Testis (tissue), 3 donors: Measurements from ENCODE around the gene SHOC1. TPM values are rescaled to one million over a fixed set of nuclear protein-coding genes. Genes with fewer than 3 reads are reported as not detected.

Source experiments
- DNase-seq: peaks from one replicate; pipeline ENCODE4 v3.0.0-alpha.2; 2019
- H3K27ac ChIP-seq, 2 donors: fragments of 200-600 bp; sonication (generic); one replicate each; pipeline ENCODE4 v1.5.1; 2019
- H3K27me3 ChIP-seq: fragments of 200-600 bp; sonication (generic); one replicate; pipeline ENCODE4 v1.5.1; 2019
- H3K36me3 ChIP-seq: fragments of 200-600 bp; sonication (generic); one replicate; pipeline ENCODE4 v1.5.1; 2017; ENCODE audit warnings: low read depth; ENCODE audit errors: missing control alignments
- H3K4me1 ChIP-seq: fragments of 200-600 bp; sonication (generic); one replicate; pipeline ENCODE4 v1.5.1; 2019
- H3K4me3 ChIP-seq, 2 donors: fragments of 200-600 bp; sonication (generic); one replicate each; pipeline ENCODE4 v1.5.1; 2017 to 2019
- H3K9me3 ChIP-seq: fragments of 200-600 bp; sonication (generic); one replicate; pipeline ENCODE4 v1.5.1; 2017
- POLR2A ChIP-seq: fragments of 450-650 bp; IDR thresholded peaks from one replicate; pipeline ENCODE4 v1.6.1; 2017; ENCODE audit warnings: antibody characterized with exemption, mild to moderate bottlenecking, moderate library complexity
- WGBS, 2 donors: methylation state at CpG; one replicate each; pipeline ENCODE4 v1.1.5; 2018; 5-methylcytosine and 5-hydroxymethylcytosine counted together
- intact Hi-C: fragments of 100-400 bp; cut with DNase I; formaldehyde crosslinking; loops from one replicate; pipeline ENCODE4 v1.15.1; 2023; ENCODE audit warnings: low total_unique reads
- polyA plus RNA-seq: library from polyadenylated mRNA; stranded (reverse); fragments of 350-450 nt; fragmentation: Illumina TruSeq; extraction: RNeasy Lipid Tissue Mini Kit (QIAGEN cat#74804); gene quantifications from one replicate; pipeline ENCODE4 v1.2.3, GENCODE V29; 2014; ENCODE audit warnings: low read depth, low replicate concordance; ENCODE audit not compliant: insufficient read depth
- total RNA-seq, 2 donors: library from RNA; depleted of rRNA; stranded (reverse); fragments of >200 nt; gene quantifications; one replicate each; pipeline ENCODE4 v1.2.3, GENCODE V29; 2016
- TF ChIP-seq, protein P1 (sequence below), 3 experiments: fragments of 450-650 bp in 2 of 3; fragments of 200-600 bp in 1 of 3; sonication (generic) in 1 of 3; IDR thresholded peaks; one replicate each; pipeline ENCODE4 v1.5.1; 2016 to 2019; ENCODE audit warnings: antibody characterized with exemption in 3 of 3, mild to moderate bottlenecking in 2 of 3, moderate library complexity in 1 of 3

The SHOC1 gene
- total and polyA plus RNA-seq, 3 donors from 2014 or later: 14.9 to 36.8 (median 25.9) TPM

GRCh38 chr9:111831371-111832108 is 36.8 kb upstream of the SHOC1 start:
- H3K9me3 ChIP-seq: no peaks in the 10 kb centered on the region
- no peaks in the 10 kb centered on the region for H3K36me3 ChIP-seq
- DNase-seq: no peak
- peaks cover 3% of the 10 kb centered on the region for H3K4me1 ChIP-seq
- intact Hi-C loops: no loop called here
- 83 to 92% methylated on average over 5 of the region's 5 CpGs for WGBS, 2 donors
- TF ChIP-seq, protein P1, sequence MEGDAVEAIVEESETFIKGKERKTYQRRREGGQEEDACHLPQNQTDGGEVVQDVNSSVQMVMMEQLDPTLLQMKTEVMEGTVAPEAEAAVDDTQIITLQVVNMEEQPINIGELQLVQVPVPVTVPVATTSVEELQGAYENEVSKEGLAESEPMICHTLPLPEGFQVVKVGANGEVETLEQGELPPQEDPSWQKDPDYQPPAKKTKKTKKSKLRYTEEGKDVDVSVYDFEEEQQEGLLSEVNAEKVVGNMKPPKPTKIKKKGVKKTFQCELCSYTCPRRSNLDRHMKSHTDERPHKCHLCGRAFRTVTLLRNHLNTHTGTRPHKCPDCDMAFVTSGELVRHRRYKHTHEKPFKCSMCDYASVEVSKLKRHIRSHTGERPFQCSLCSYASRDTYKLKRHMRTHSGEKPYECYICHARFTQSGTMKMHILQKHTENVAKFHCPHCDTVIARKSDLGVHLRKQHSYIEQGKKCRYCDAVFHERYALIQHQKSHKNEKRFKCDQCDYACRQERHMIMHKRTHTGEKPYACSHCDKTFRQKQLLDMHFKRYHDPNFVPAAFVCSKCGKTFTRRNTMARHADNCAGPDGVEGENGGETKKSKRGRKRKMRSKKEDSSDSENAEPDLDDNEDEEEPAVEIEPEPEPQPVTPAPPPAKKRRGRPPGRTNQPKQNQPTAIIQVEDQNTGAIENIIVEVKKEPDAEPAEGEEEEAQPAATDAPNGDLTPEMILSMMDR (IDR thresholded peaks at IDR 0.05): no peak
- TF ChIP-seq POLR2A: no peak
- H3K27ac ChIP-seq: no peak overlapping the region
- H3K27me3 ChIP-seq: no peaks in the 10 kb centered on the region
- no peak overlapping the region for H3K4me3 ChIP-seq

GRCh38 chr9:111828193-111828592 is 33.5 kb upstream of the SHOC1 start:
- H3K27ac ChIP-seq: no peak overlapping the region
- intact Hi-C loops: no loop called here

GRCh38 chr9:111825468-111826145 is 30.9 kb upstream of the SHOC1 start:
- no peak for DNase-seq
- no peaks in the 10 kb centered on the region for H3K27me3 ChIP-seq
- H3K9me3 ChIP-seq: no peaks in the 10 kb centered on the region
- TF ChIP-seq POLR2A: no peak
- TF ChIP-seq, protein P1 (IDR thresholded peaks at IDR 0.05): no peak
- no peak overlapping the region for H3K27ac ChIP-seq
- no peak overlapping the region for H3K4me3 ChIP-seq
- WGBS, 2 donors: 76 to 78% methylated on average over 3 of the region's 3 CpGs
- intact Hi-C loops: no loop called here
- H3K36me3 ChIP-seq: no peaks in the 10 kb centered on the region
- H3K4me1 ChIP-seq: no peaks in the 10 kb centered on the region

More at GRCh38 chr9:111828193-111828592, 33.5 kb upstream of the SHOC1 start:
- 80 to 85% methylated on average over 4 of the region's 4 CpGs for WGBS, 2 donors
- TF ChIP-seq, protein P1 (IDR thresholded peaks at IDR 0.05): no peak
- TF ChIP-seq POLR2A: no peak
- Histone ChIP-seq H3K36me3 (no peaks in the 10 kb centered on the region), H3K9me3 (no peaks in the 10 kb centered on the region), H3K4me3 (no peak overlapping the region), H3K27me3 (no peaks in the 10 kb centered on the region), H3K4me1 (no peaks in the 10 kb centered on the region)
- no peak for DNase-seq

GRCh38 chr9:111821006-111821528 is 26.3 kb upstream of the SHOC1 start:
- H3K4me1 ChIP-seq: peaks cover 7% of the 10 kb centered on the region
- TF ChIP-seq POLR2A: no peak
- TF ChIP-seq, protein P1 (IDR thresholded peaks at IDR 0.05): no peak
- no peaks in the 10 kb centered on the region for H3K9me3 ChIP-seq
- H3K27me3 ChIP-seq: no peaks in the 10 kb centered on the region
- intact Hi-C loops: no loop called here
- H3K4me3 ChIP-seq: no peak overlapping the region
- H3K36me3 ChIP-seq: no peaks in the 10 kb centered on the region
- no peak overlapping the region for H3K27ac ChIP-seq
- 78 to 79% methylated on average over 5 of the region's 5 CpGs for WGBS, 2 donors
- DNase-seq: no peak
